K562 treated with DMSO at 1 percent for 12 hours (cell line): ENCODE results near the gene ZNF737. TPM values are rescaled to one million over a fixed set of nuclear protein-coding genes. Genes with fewer than 3 reads are reported as not detected.

Experiments
- total RNA-seq: library from RNA; unstranded; fragments of 300-600 nt; gene quantifications from 2 replicates; pipeline ENCODE4 v1.2.3, GENCODE V29; 2022; ENCODE audit not compliant: insufficient read depth

The ZNF737 gene
- total RNA-seq, result 0.27 and 0.79 TPM in 2 replicates

GRCh38 chr19:20565321-20566018 is at the start of gene ZNF737:
Gene ZNF737, minus strand, starts transcription at chr19:20565781. Its CDS starts 141 bp downstream, at chr19:20565640.

Other genes starting within 250 kb of the ZNF737 start
- gene ZNF626, start 95.8 kb upstream of the ZNF737 start, total RNA-seq, result 0.13 and 2.6 TPM in 2 replicates
- 0.88 TPM in 1 of 2 replicates, not detected in the other for gene ZNF66, start 210.5 kb upstream of the ZNF737 start, total RNA-seq